ENCODE results near the gene CERCAM. TPM values are rescaled to one million over a fixed set of nuclear protein-coding genes. Genes with fewer than 3 reads are reported as not detected.

The CERCAM gene
- total and polyA plus RNA-seq, 4 donors = 1.1 to 2.9 (median 1.8) TPM

GRCh38 chr9:128475867-128476266 is 55.2 kb downstream of the CERCAM start:
- TF ChIP-seq YY1 (IDR thresholded peaks at IDR 0.05) = no peak
- TF ChIP-seq HNF4G (IDR thresholded peaks at IDR 0.05) = no peak
- no peak for TF ChIP-seq EGR1 (IDR thresholded peaks at IDR 0.05; ENCODE audit: low read depth in 2 of 2)
- TF ChIP-seq, protein P1, sequence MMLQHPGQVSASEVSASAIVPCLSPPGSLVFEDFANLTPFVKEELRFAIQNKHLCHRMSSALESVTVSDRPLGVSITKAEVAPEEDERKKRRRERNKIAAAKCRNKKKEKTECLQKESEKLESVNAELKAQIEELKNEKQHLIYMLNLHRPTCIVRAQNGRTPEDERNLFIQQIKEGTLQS (IDR thresholded peaks at IDR 0.05) = no peak
- no peak for TF ChIP-seq ZBTB33 (IDR thresholded peaks at IDR 0.05)
- no peak for TF ChIP-seq RXRA (IDR thresholded peaks at IDR 0.05)
- no peak for TF ChIP-seq FOXA2 (IDR thresholded peaks at IDR 0.05)
- TF ChIP-seq NR2F2 (IDR thresholded peaks at IDR 0.05) = no peak
- no peak for TF ChIP-seq GABPA (IDR thresholded peaks at IDR 0.05 in 1 of 2, conservative IDR thresholded peaks at IDR 0.05 in 1 of 2)
- TF ChIP-seq, protein P2, sequence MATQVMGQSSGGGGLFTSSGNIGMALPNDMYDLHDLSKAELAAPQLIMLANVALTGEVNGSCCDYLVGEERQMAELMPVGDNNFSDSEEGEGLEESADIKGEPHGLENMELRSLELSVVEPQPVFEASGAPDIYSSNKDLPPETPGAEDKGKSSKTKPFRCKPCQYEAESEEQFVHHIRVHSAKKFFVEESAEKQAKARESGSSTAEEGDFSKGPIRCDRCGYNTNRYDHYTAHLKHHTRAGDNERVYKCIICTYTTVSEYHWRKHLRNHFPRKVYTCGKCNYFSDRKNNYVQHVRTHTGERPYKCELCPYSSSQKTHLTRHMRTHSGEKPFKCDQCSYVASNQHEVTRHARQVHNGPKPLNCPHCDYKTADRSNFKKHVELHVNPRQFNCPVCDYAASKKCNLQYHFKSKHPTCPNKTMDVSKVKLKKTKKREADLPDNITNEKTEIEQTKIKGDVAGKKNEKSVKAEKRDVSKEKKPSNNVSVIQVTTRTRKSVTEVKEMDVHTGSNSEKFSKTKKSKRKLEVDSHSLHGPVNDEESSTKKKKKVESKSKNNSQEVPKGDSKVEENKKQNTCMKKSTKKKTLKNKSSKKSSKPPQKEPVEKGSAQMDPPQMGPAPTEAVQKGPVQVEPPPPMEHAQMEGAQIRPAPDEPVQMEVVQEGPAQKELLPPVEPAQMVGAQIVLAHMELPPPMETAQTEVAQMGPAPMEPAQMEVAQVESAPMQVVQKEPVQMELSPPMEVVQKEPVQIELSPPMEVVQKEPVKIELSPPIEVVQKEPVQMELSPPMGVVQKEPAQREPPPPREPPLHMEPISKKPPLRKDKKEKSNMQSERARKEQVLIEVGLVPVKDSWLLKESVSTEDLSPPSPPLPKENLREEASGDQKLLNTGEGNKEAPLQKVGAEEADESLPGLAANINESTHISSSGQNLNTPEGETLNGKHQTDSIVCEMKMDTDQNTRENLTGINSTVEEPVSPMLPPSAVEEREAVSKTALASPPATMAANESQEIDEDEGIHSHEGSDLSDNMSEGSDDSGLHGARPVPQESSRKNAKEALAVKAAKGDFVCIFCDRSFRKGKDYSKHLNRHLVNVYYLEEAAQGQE (IDR thresholded peaks at IDR 0.05) = no peak
- TF ChIP-seq, protein P3, sequence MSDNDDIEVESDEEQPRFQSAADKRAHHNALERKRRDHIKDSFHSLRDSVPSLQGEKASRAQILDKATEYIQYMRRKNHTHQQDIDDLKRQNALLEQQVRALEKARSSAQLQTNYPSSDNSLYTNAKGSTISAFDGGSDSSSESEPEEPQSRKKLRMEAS (IDR thresholded peaks at IDR 0.05) = no peak
- Histone ChIP-seq H3K9ac (ENCODE audit: low read depth in 1 of 2, low read length in 2 of 2) (no peak overlapping the region), H3K4me3 (ENCODE audit: low read depth in 1 of 3, low read length in 3 of 3) (no peak overlapping the region), H3K4me1 (ENCODE audit: control insufficient read depth in 4 of 4, insufficient read depth in 4 of 4, low read length in 3 of 4) (no peaks in the 10 kb centered on the region), H3K9me3 (ENCODE audit: control insufficient read depth in 4 of 4, low read length in 3 of 4) (no peaks in the 10 kb centered on the region), H3K36me3 (ENCODE audit: control insufficient read depth in 4 of 4, insufficient read depth in 3 of 4, low read depth in 1 of 4, low read length in 3 of 4) (peaks cover 0 to 16% (median 5%) of the 10 kb centered on the region in 4 donors), H3K27me3 (ENCODE audit: control insufficient read depth in 4 of 4, insufficient read depth in 4 of 4, low read length in 3 of 4) (no peaks in the 10 kb centered on the region), H3K27ac (ENCODE audit: low read depth in 1 of 2, low read length in 2 of 2) (no peak overlapping the region)
- WGBS = 98% methylated on average over 7 of the region's 7 CpGs
- no peak for DNase-seq (ENCODE audit: low spot score)

DNA sequence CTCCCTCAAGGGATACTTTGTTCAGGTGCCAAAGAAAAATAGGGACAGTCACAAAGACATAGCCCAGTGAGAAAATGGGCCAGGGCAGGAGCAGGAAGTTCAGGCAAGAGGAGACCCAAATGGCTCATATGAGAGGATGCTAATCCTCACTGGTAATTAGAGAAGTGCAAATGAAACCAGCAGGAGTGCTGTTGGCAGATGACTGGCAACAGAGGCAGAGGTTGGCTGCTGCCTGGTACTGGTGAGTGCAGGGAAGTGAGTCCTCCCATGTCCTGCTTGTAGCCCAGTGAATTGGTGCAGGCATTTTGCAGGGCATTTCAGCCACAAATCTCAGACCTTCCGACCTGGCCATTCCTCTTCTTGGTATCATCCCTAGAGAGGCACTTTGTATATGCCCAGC is 58.6 kb downstream of the CERCAM start:
- H3K27me3 ChIP-seq (ENCODE audit: control insufficient read depth in 4 of 4, insufficient read depth in 4 of 4, low read length in 3 of 4) = no peaks in the 10 kb centered on the region
- no peak for DNase-seq (ENCODE audit: low spot score)
- no peak overlapping the region for H3K27ac ChIP-seq (ENCODE audit: low read depth in 1 of 2, low read length in 2 of 2)
- 96% methylated on average over 1 of the region's 1 CpG for WGBS
- H3K36me3 ChIP-seq (ENCODE audit: control insufficient read depth in 4 of 4, insufficient read depth in 3 of 4, low read depth in 1 of 4, low read length in 3 of 4) = peaks cover 2 to 28% (median 6%) of the 10 kb centered on the region in 4 donors
- no peak for TF ChIP-seq FOXA2 (IDR thresholded peaks at IDR 0.05)
- TF ChIP-seq, protein P4, sequence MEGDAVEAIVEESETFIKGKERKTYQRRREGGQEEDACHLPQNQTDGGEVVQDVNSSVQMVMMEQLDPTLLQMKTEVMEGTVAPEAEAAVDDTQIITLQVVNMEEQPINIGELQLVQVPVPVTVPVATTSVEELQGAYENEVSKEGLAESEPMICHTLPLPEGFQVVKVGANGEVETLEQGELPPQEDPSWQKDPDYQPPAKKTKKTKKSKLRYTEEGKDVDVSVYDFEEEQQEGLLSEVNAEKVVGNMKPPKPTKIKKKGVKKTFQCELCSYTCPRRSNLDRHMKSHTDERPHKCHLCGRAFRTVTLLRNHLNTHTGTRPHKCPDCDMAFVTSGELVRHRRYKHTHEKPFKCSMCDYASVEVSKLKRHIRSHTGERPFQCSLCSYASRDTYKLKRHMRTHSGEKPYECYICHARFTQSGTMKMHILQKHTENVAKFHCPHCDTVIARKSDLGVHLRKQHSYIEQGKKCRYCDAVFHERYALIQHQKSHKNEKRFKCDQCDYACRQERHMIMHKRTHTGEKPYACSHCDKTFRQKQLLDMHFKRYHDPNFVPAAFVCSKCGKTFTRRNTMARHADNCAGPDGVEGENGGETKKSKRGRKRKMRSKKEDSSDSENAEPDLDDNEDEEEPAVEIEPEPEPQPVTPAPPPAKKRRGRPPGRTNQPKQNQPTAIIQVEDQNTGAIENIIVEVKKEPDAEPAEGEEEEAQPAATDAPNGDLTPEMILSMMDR (IDR thresholded peaks at IDR 0.05; ENCODE audit: low read depth, low read length, missing input control) = no peak
- TF ChIP-seq, protein P3 (IDR thresholded peaks at IDR 0.05) = no peak
- TF ChIP-seq RAD21 (IDR thresholded peaks at IDR 0.05) = no peak
- no peak for TF ChIP-seq HNF4A (conservative IDR thresholded peaks at IDR 0.05)
- no peak for TF ChIP-seq GABPA (IDR thresholded peaks at IDR 0.05 in 1 of 2, conservative IDR thresholded peaks at IDR 0.05 in 1 of 2)
- TF ChIP-seq TAF1 (conservative IDR thresholded peaks at IDR 0.05) = no peak
- TF ChIP-seq JUND (IDR thresholded peaks at IDR 0.05) = no peak
- TF ChIP-seq, protein P1 (IDR thresholded peaks at IDR 0.05) = no peak
- TF ChIP-seq SP1 (IDR thresholded peaks at IDR 0.05) = no peak
- no peak for TF ChIP-seq HNF4G (IDR thresholded peaks at IDR 0.05)
- no peak for TF ChIP-seq YY1 (IDR thresholded peaks at IDR 0.05)
- TF ChIP-seq FOXA1 (IDR thresholded peaks at IDR 0.05) = no peak
- TF ChIP-seq, protein P2 (IDR thresholded peaks at IDR 0.05) = no peak
- H3K9ac ChIP-seq (ENCODE audit: low read depth in 1 of 2, low read length in 2 of 2) = no peak overlapping the region
- no peak overlapping the region for H3K4me3 ChIP-seq (ENCODE audit: low read depth in 1 of 3, low read length in 3 of 3)
- H3K9me3 ChIP-seq (ENCODE audit: control insufficient read depth in 4 of 4, low read length in 3 of 4) = no peaks in the 10 kb centered on the region
- H3K4me1 ChIP-seq (ENCODE audit: control insufficient read depth in 4 of 4, insufficient read depth in 4 of 4, low read length in 3 of 4) = no peaks in the 10 kb centered on the region

Data from liver (tissue), 9 donors.